Gastrocnemius medialis (tissue), 4 donors: ENCODE data around the gene TMEM164. TPM values are rescaled to one million over a fixed set of nuclear protein-coding genes. Genes with fewer than 3 reads are reported as not detected.
A peak's percentile ranks its signal among the peaks of the same experiment; 100 is the strongest.

Experiments used
- ATAC-seq, 2 donors: fragments of 150-250 bp; one replicate each; pipeline ENCODE4 v1.9.1; 2016
- DNase-seq, 2 donors: peaks; one replicate each; pipeline ENCODE4 v3.0.0-alpha.2; 2019
- H3K27ac ChIP-seq, 4 donors: fragments of 200-600 bp; sonication (generic); 1 replicate in 1 of 4; 2 replicates in 3 of 4; pipeline ENCODE4 v1.5.1; 2016 to 2018; ENCODE audit warnings: mild to moderate bottlenecking in 2 of 4, moderate library complexity in 1 of 4
- H3K27me3 ChIP-seq, 3 donors: fragments of 200-600 bp; sonication (generic) in 2 of 3; 1 replicate in 1 of 3; 2 replicates in 2 of 3; pipeline versions ENCODE4 v1.5.1 to v1.6.0; 2016 to 2019; ENCODE audit warnings: mild to moderate bottlenecking in 1 of 3, moderate library complexity in 1 of 3
- H3K36me3 ChIP-seq, 2 donors: fragments of 200-600 bp; sonication (generic) in 1 of 2; one replicate each; pipeline ENCODE4 v1.5.1; 2017 to 2018
- H3K4me1 ChIP-seq, 2 donors: fragments of 200-600 bp; sonication (generic) in 1 of 2; one replicate each; pipeline ENCODE4 v1.5.1; 2016 to 2017; ENCODE audit warnings: mild to moderate bottlenecking in 2 of 2
- H3K4me3 ChIP-seq, 4 donors: fragments of 200-600 bp; sonication (generic) in 3 of 4; 1 replicate in 1 of 4; 2 replicates in 3 of 4; pipeline ENCODE4 v1.5.1; 2016 to 2019; ENCODE audit warnings: mild to moderate bottlenecking in 2 of 4
- H3K9me3 ChIP-seq, 3 donors: fragments of 200-600 bp; sonication (generic) in 2 of 3; 1 replicate in 1 of 3; 2 replicates in 2 of 3; pipeline ENCODE4 v1.5.1; 2016 to 2019
- CTCF ChIP-seq, 5 experiments: fragments of 450-650 bp in 3 of 5; fragments of 200-600 bp in 2 of 5; sonication (generic) in 2 of 5; IDR thresholded peaks in 4 of 5; conservative IDR thresholded peaks in 1 of 5; 1 replicate in 4 of 5; 2 replicates in 1 of 5; pipeline ENCODE4 v1.5.1; 2016 to 2019; ENCODE audit warnings: antibody characterized with exemption in 5 of 5, mild to moderate bottlenecking in 3 of 5, moderate library complexity in 3 of 5
- POLR2A ChIP-seq, 2 donors: fragments of 450-650 bp; IDR thresholded peaks; one replicate each; pipeline ENCODE4 v1.6.1; 2017; ENCODE audit warnings: antibody characterized with exemption in 2 of 2, mild to moderate bottlenecking in 2 of 2, moderate library complexity in 2 of 2
- in situ Hi-C, 4 donors: fragments of 200-750 bp; cut with MboI; loops; one replicate each; pipeline versions ENCODE4 v1.15.0 to v1.8.0; 2017; ENCODE audit warnings: low sequenced_read_pairs in 4 of 4
- intact Hi-C: fragments of 100-400 bp; cut with DNase I; formaldehyde crosslinking; loops from one replicate; pipeline ENCODE4 v1.15.1; 2023; ENCODE audit warnings: low total_unique reads
- total RNA-seq, 4 donors: library from RNA; depleted of rRNA; stranded (reverse); fragments of >200 nt; gene quantifications; one replicate each; pipeline versions ENCODE4 v1.1.0 to v1.2.3, GENCODE V29; 2016

TMEM164 gene
- total RNA-seq, 4 donors from 2014 or later: 40.1 to 61.2 (median 47.3) TPM

- Histone ChIP-seq H3K4me3 (peak overlapping the region in 2 of 4 donors; percentile 71), H3K27me3 (no peaks in the 10 kb centered on the region), H3K9me3 (no peaks in the 10 kb centered on the region), H3K27ac (peak overlapping the region; percentile 88 to 92 (median 91)), H3K4me1 (peaks cover 20 to 26% of the 10 kb centered on the region in 2 donors), H3K36me3 (no peaks in the 10 kb centered on the region)
- TF ChIP-seq CTCF (IDR thresholded peaks at IDR 0.05 in 4 of 5, conservative IDR thresholded peaks at IDR 0.05 in 1 of 5): no peak
- no peak for TF ChIP-seq POLR2A (IDR thresholded peaks at IDR 0.05)
- in situ Hi-C loops (no loop called here), intact Hi-C loops (loop anchor here (5.0 kb wide), 1 partner anchor 51 kb away; no protein-coding TSS in a partner anchor)
- DNase-seq: no peak
- ATAC-seq: no peak
These were observed 3.2 kb downstream of the TMEM164 start for GRCh38 chrX:110006161-110006560.

- peaks cover 20 to 34% of the 10 kb centered on the region in 2 donors for H3K4me1 ChIP-seq
- DNase-seq (no peak), ATAC-seq (no peak)
- intact Hi-C loops: loop anchor here (5.0 kb wide), 1 partner anchor 50 kb away; no protein-coding TSS in a partner anchor
- in situ Hi-C loops: no loop called here
- H3K4me3 ChIP-seq: peak overlapping the region in 1 of 4 donors; percentile 2
- H3K9me3 ChIP-seq: no peaks in the 10 kb centered on the region
- H3K27me3 ChIP-seq: no peaks in the 10 kb centered on the region
- no peaks in the 10 kb centered on the region for H3K36me3 ChIP-seq
- H3K27ac ChIP-seq: peak overlapping the region; percentile 88 to 92 (median 91)
- TF ChIP-seq POLR2A (IDR thresholded peaks at IDR 0.05): no peak
- TF ChIP-seq CTCF (IDR thresholded peaks at IDR 0.05 in 4 of 5, conservative IDR thresholded peaks at IDR 0.05 in 1 of 5): no peak
These were observed 4.0 kb downstream of the TMEM164 start for GRCh38 chrX:110006821-110007375.

GRCh38 chrX:110008011-110008635, 5.2 kb downstream of the TMEM164 start:
- TF ChIP-seq POLR2A (IDR thresholded peaks at IDR 0.05): no peak
- TF ChIP-seq CTCF (IDR thresholded peaks at IDR 0.05 in 4 of 5, conservative IDR thresholded peaks at IDR 0.05 in 1 of 5): no peak
- in situ Hi-C loops: no loop called here
- intact Hi-C loops: loop anchor here (5.0 kb wide), 1 partner anchor 49 kb away; no protein-coding TSS in a partner anchor
- no peak overlapping the region for H3K4me3 ChIP-seq
- H3K36me3 ChIP-seq: no peaks in the 10 kb centered on the region
- no peaks in the 10 kb centered on the region for H3K9me3 ChIP-seq
- DNase-seq (no peak), ATAC-seq (no peak)
- no peaks in the 10 kb centered on the region for H3K27me3 ChIP-seq
- peak overlapping the region; percentile 88 to 92 (median 91) for H3K27ac ChIP-seq
- H3K4me1 ChIP-seq: peaks cover 27 to 41% of the 10 kb centered on the region in 2 donors

- in situ Hi-C loops (no loop called here), intact Hi-C loops (no loop called here)
- H3K27me3 ChIP-seq: no peaks in the 10 kb centered on the region
- ATAC-seq (no peak), DNase-seq (no peak)
- TF ChIP-seq CTCF (IDR thresholded peaks at IDR 0.05 in 4 of 5, conservative IDR thresholded peaks at IDR 0.05 in 1 of 5) (no peak), POLR2A (IDR thresholded peaks at IDR 0.05) (no peak)
- peaks cover 37 to 43% of the 10 kb centered on the region in 2 donors for H3K4me1 ChIP-seq
- H3K36me3 ChIP-seq: no peaks in the 10 kb centered on the region
- peak overlapping the region; percentile 79 to 92 (median 83) for H3K27ac ChIP-seq
- no peaks in the 10 kb centered on the region for H3K9me3 ChIP-seq
- no peak overlapping the region for H3K4me3 ChIP-seq
These were observed 10.0 kb downstream of the TMEM164 start for GRCh38 chrX:110012818-110013485.
